GM12892 (cell line): ENCODE measurements around the gene ADIPOQ.

ENCODE experiments used
- POLR2A ChIP-seq: IDR thresholded peaks from 2 replicates; pipeline ENCODE4 v1.6.1; 2011; ENCODE audit warnings: low read depth, low read length, control low read depth
- POLR2AphosphoS5 ChIP-seq: IDR thresholded peaks from 2 replicates; pipeline ENCODE4 v1.6.1; 2011; ENCODE audit warnings: low read depth, low read length, control low read depth

GRCh38 chr3:186852994-186853393, 10.5 kb downstream of the ADIPOQ start:
- TF ChIP-seq POLR2A: no peak
- no peak for TF ChIP-seq POLR2AphosphoS5
